CD8-positive, alpha-beta memory T cell (primary cell): Measurements from ENCODE around the gene ISYNA1. TPM values are rescaled to one million over a fixed set of nuclear protein-coding genes. Genes with fewer than 3 reads are reported as not detected.

Experiments used
- CTCF ChIA-PET: fragments of 350-600 bp; sonication (Branson Sonifier 250); formaldehyde crosslinking; loops from one replicate; lab custom pipeline; 2021; ENCODE audit warnings: antibody characterized with exemption; lab: Charles Lee
- POLR2A ChIA-PET: fragments of 350-600 bp; sonication (Branson Sonifier 250); formaldehyde crosslinking; loops from one replicate; lab custom pipeline; 2021; ENCODE audit warnings: antibody characterized with exemption; lab: Charles Lee
- DNase-seq, 5 donors: peaks; one replicate each; pipeline versions ENCODE4 v3.0.0 to v3.0.0-alpha.2; 2020 to 2022; ENCODE audit warnings: mixed read lengths in 1 of 5
- H3K27ac ChIP-seq: one replicate; pipeline ENCODE4 v1.7.0; 2013; ENCODE audit warnings: low read depth, mild to moderate bottlenecking, low read length, moderate library complexity
- H3K27me3 ChIP-seq: 2 replicates; pipeline ENCODE4 v1.7.0; 2013; ENCODE audit warnings: low read length, mild to moderate bottlenecking; ENCODE audit not compliant: insufficient read depth, poor library complexity, severe bottlenecking
- H3K36me3 ChIP-seq: 2 replicates; pipeline ENCODE4 v1.7.0; 2013; ENCODE audit warnings: mild to moderate bottlenecking, low read length, moderate library complexity; ENCODE audit not compliant: insufficient read depth
- H3K4me1 ChIP-seq: 2 replicates; pipeline ENCODE4 v1.7.0; 2013; ENCODE audit warnings: mild to moderate bottlenecking, low read length, moderate library complexity; ENCODE audit not compliant: insufficient read depth
- H3K4me3 ChIP-seq: 2 replicates; pipeline ENCODE4 v1.7.0; 2013; ENCODE audit warnings: mild to moderate bottlenecking, low read length
- H3K9me3 ChIP-seq: 2 replicates; pipeline ENCODE4 v1.7.0; 2013; ENCODE audit warnings: mild to moderate bottlenecking, low read length
- H3K27ac Mint-ChIP-seq, 8 donors: one replicate each; pipeline ENCODE4 v1.8.0; 2020 to 2021; ENCODE audit warnings: mixed read lengths in 8 of 8, mild to moderate bottlenecking in 6 of 8, inconsistent platforms in 3 of 8, moderate library complexity in 3 of 8
- H3K27me3 Mint-ChIP-seq, 2 donors: one replicate each; pipeline ENCODE4 v1.8.0; 2020 to 2021; ENCODE audit warnings: mixed read lengths in 2 of 2, mild to moderate bottlenecking in 1 of 2, moderate library complexity in 1 of 2
- H3K36me3 Mint-ChIP-seq, 3 donors: one replicate each; pipeline ENCODE4 v1.8.0; 2020 to 2021; ENCODE audit warnings: mixed read lengths in 3 of 3, inconsistent platforms in 1 of 3, mild to moderate bottlenecking in 1 of 3
- H3K4me1 Mint-ChIP-seq, 3 donors: one replicate each; pipeline ENCODE4 v1.8.0; 2020 to 2021; ENCODE audit warnings: mixed read lengths in 3 of 3, inconsistent platforms in 1 of 3, mild to moderate bottlenecking in 1 of 3
- H3K4me3 Mint-ChIP-seq, 7 donors: one replicate each; pipeline ENCODE4 v1.8.0; 2020 to 2021; ENCODE audit warnings: mixed read lengths in 7 of 7, mild to moderate bottlenecking in 6 of 7, moderate library complexity in 4 of 7, inconsistent platforms in 2 of 7
- H3K9me3 Mint-ChIP-seq, 5 donors: one replicate each; pipeline ENCODE4 v1.8.0; 2020 to 2022; ENCODE audit warnings: mixed read lengths in 5 of 5, mild to moderate bottlenecking in 3 of 5, moderate library complexity in 2 of 5, inconsistent platforms in 1 of 5
- polyA plus RNA-seq: library from polyadenylated mRNA; unstranded; fragments of 300-500 nt; fragmentation: Illumina TruSeq; gene quantifications from one replicate; pipeline ENCODE4 v1.2.3, GENCODE V29; 2021
- total RNA-seq, 2 experiments: library from RNA; stranded (reverse); gene quantifications; one replicate each; pipeline ENCODE4 v1.2.3, GENCODE V29; 2021

ISYNA1 gene
- total and polyA plus RNA-seq, 3 experiments from 2014 or later: 18.2 to 33.2 (median 20.3) TPM

- H3K4me1 ChIP-seq: no peaks in the 10 kb centered on the region
- H3K27ac ChIP-seq: no peak overlapping the region
- H3K36me3 ChIP-seq: no peaks in the 10 kb centered on the region
- Mint-ChIP-seq H3K27me3 (peaks cover 8 to 33% of the 10 kb centered on the region in 2 donors), H3K4me3 (peak overlapping the region in 1 of 7 donors; percentile 16), H3K4me1 (peaks cover 5 to 13% (median 11%) of the 10 kb centered on the region in 3 donors), H3K9me3 (no peaks in the 10 kb centered on the region), H3K36me3 (peaks cover 0 to 3% (median 0%) of the 10 kb centered on the region in 3 donors), H3K27ac (peak overlapping the region in 1 of 8 donors; percentile 76)
- DNase-seq: no peak
- no peak overlapping the region for H3K4me3 ChIP-seq
- peaks cover 22% of the 10 kb centered on the region for H3K27me3 ChIP-seq
- POLR2A ChIA-PET: interaction anchor here (0.6 kb wide), 1 partner anchor 60 kb away, joined by 4 read pairs; no protein-coding TSS in a partner anchor
- CTCF ChIA-PET: interaction anchor here (0.8 to 4.7 kb wide), 4 partner anchors 24 to 110 kb away, joined by 3 to 100 read pairs (median 22); partner anchors contain the start of genes JUND and SSBP4
- no peaks in the 10 kb centered on the region for H3K9me3 ChIP-seq
Measured at GRCh38 chr19:18390065-18390907, 47.6 kb downstream of the ISYNA1 start.

DNA sequence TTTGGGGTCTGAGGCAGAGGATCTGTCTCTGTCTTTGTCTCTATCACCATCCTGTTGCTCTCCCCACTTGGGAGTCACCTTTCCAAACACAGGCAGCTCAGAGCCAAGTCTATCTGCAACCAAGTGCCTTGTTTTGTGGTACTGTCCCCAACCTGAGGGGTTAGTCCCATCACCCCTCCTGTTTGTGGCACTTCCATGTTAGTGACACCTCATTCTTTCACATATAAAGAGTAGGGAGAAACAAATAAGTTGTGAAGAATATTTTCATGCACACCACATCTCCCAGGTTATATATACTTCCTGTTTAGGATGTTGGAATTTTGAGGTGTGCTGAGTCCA lies 48.2 kb downstream of the ISYNA1 start:
- H3K9me3 Mint-ChIP-seq: no peaks in the 10 kb centered on the region
- no peak for DNase-seq
- POLR2A ChIA-PET: no interaction called here
- peaks cover 5 to 13% (median 11%) of the 10 kb centered on the region in 3 donors for H3K4me1 Mint-ChIP-seq
- Histone ChIP-seq H3K4me3 (no peak overlapping the region), H3K9me3 (no peaks in the 10 kb centered on the region), H3K27ac (no peak overlapping the region), H3K27me3 (peaks cover 22% of the 10 kb centered on the region), H3K36me3 (no peaks in the 10 kb centered on the region), H3K4me1 (no peaks in the 10 kb centered on the region)
- H3K27ac Mint-ChIP-seq: no peak overlapping the region
- peaks cover 0 to 3% (median 0%) of the 10 kb centered on the region in 3 donors for H3K36me3 Mint-ChIP-seq
- CTCF ChIA-PET: interaction anchor here (1.2 to 4.7 kb wide), 6 partner anchors 8 to 110 kb away, joined by 3 to 100 read pairs (median 9); partner anchors contain the start of genes JUND and SSBP4
- peaks cover 14 to 37% of the 10 kb centered on the region in 2 donors for H3K27me3 Mint-ChIP-seq
- peak overlapping the region in 1 of 7 donors; percentile 33 for H3K4me3 Mint-ChIP-seq

DNA sequence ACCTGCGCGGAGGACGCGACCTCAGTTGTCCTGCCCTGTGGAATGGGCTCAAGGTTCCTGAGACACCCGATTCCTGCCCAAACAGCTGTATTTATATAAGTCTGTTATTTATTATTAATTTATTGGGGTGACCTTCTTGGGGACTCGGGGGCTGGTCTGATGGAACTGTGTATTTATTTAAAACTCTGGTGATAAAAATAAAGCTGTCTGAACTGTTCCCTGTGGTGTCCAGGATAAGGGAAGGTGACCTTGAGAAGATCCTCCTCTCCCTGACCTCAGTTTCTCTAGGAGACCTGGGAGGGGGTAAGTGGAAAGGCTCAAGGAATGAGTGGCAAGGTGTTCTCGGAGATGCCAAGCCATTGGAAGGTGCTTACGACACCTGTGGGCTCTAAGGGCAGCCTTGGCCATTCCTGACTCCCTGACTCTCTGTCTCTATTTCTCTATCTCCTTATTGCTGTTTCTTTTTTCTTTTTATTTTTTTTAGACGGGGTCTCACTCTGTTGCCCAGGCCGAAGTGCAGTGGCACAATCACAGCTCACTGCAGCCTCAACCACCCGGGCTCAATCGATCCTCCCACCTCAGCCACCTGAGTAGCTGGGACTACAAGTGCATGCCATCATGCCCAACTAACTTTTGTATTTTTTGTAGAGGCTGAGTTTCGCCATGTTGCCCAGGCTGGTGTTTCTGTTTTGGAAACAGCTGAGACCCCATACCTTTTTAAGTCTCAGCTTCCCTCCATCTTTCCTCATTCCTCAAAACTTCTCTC lies 48.8 kb downstream of the ISYNA1 start:
- no peak overlapping the region for H3K27ac Mint-ChIP-seq
- H3K36me3 Mint-ChIP-seq: peaks cover 0 to 3% (median 0%) of the 10 kb centered on the region in 3 donors
- Histone ChIP-seq H3K27me3 (peaks cover 22% of the 10 kb centered on the region), H3K9me3 (no peaks in the 10 kb centered on the region), H3K36me3 (no peaks in the 10 kb centered on the region), H3K4me1 (no peaks in the 10 kb centered on the region), H3K27ac (no peak overlapping the region), H3K4me3 (no peak overlapping the region)
- DNase-seq: no peak
- H3K4me3 Mint-ChIP-seq: peak overlapping the region in 6 of 7 donors; percentile 36 to 80 (median 72)
- CTCF ChIA-PET: interaction anchor here (1.0 to 4.7 kb wide), 25 partner anchors 9 to 200 kb away, joined by 3 to 100 read pairs (median 7); partner anchors contain the start of genes JUND, LSM4, REX1BD and SSBP4
- H3K9me3 Mint-ChIP-seq: no peaks in the 10 kb centered on the region
- H3K4me1 Mint-ChIP-seq: peaks cover 5 to 13% (median 11%) of the 10 kb centered on the region in 3 donors
- POLR2A ChIA-PET: interaction anchor here (0.9 to 1.2 kb wide), 2 partner anchors 28 to 110 kb away, joined by 3 to 4 read pairs; no protein-coding TSS in a partner anchor
- peaks cover 17 to 38% of the 10 kb centered on the region in 2 donors for H3K27me3 Mint-ChIP-seq

GRCh38 chr19:18388100-18388959 lies 49.6 kb downstream of the ISYNA1 start:
- H3K27ac Mint-ChIP-seq: peak overlapping the region in 1 of 8 donors; percentile 9

GRCh38 chr19:18386543-18387271 lies 51.2 kb downstream of the ISYNA1 start:
- no peaks in the 10 kb centered on the region for H3K9me3 ChIP-seq
- ChIA-PET CTCF (interaction anchor here (2.1 to 4.7 kb wide), 3 partner anchors 64 to 202 kb away, joined by 7 to 34 read pairs (median 10); partner anchors contain the start of genes JUND and REX1BD), POLR2A (no interaction called here)
- Mint-ChIP-seq H3K9me3 (no peaks in the 10 kb centered on the region), H3K4me3 (peak overlapping the region in 1 of 7 donors; percentile 38), H3K27ac (no peak overlapping the region), H3K4me1 (peaks cover 5 to 13% (median 11%) of the 10 kb centered on the region in 3 donors), H3K36me3 (peaks cover 0 to 3% (median 0%) of the 10 kb centered on the region in 3 donors), H3K27me3 (peaks cover 19 to 41% of the 10 kb centered on the region in 2 donors)
- H3K36me3 ChIP-seq: no peaks in the 10 kb centered on the region
- H3K4me1 ChIP-seq: no peaks in the 10 kb centered on the region
- H3K27me3 ChIP-seq: peaks cover 19% of the 10 kb centered on the region
- H3K27ac ChIP-seq: peak overlapping the region; percentile 81
- H3K4me3 ChIP-seq: peak overlapping the region; percentile 37
- DNase-seq: no peak

More at GRCh38 chr19:18388100-18388959, 49.6 kb downstream of the ISYNA1 start:
- peak; percentile 62 to 83 (median 70) for DNase-seq
- no peaks in the 10 kb centered on the region for H3K36me3 ChIP-seq
- H3K27me3 Mint-ChIP-seq: peaks cover 16 to 34% of the 10 kb centered on the region in 2 donors
- H3K27ac ChIP-seq: peak overlapping the region; percentile 61
- ChIA-PET CTCF (interaction anchor here (0.6 to 4.7 kb wide), 41 partner anchors 8 to 1500 kb away, joined by 3 to 100 read pairs (median 4); partner anchors contain the start of genes JUND, LSM4, REX1BD and SSBP4), POLR2A (interaction anchor here (0.9 to 1.2 kb wide), 2 partner anchors 29 to 109 kb away, joined by 3 to 4 read pairs; no protein-coding TSS in a partner anchor)
- H3K4me1 ChIP-seq: no peaks in the 10 kb centered on the region
- peak overlapping the region in 6 of 7 donors; percentile 71 to 83 (median 78) for H3K4me3 Mint-ChIP-seq
- H3K27me3 ChIP-seq: peaks cover 22% of the 10 kb centered on the region
- H3K4me3 ChIP-seq: peak overlapping the region; percentile 45
- H3K9me3 Mint-ChIP-seq: no peaks in the 10 kb centered on the region
- H3K9me3 ChIP-seq: no peaks in the 10 kb centered on the region
- peaks cover 5 to 13% (median 11%) of the 10 kb centered on the region in 3 donors for H3K4me1 Mint-ChIP-seq
- H3K36me3 Mint-ChIP-seq: peaks cover 0 to 3% (median 0%) of the 10 kb centered on the region in 3 donors

DNA sequence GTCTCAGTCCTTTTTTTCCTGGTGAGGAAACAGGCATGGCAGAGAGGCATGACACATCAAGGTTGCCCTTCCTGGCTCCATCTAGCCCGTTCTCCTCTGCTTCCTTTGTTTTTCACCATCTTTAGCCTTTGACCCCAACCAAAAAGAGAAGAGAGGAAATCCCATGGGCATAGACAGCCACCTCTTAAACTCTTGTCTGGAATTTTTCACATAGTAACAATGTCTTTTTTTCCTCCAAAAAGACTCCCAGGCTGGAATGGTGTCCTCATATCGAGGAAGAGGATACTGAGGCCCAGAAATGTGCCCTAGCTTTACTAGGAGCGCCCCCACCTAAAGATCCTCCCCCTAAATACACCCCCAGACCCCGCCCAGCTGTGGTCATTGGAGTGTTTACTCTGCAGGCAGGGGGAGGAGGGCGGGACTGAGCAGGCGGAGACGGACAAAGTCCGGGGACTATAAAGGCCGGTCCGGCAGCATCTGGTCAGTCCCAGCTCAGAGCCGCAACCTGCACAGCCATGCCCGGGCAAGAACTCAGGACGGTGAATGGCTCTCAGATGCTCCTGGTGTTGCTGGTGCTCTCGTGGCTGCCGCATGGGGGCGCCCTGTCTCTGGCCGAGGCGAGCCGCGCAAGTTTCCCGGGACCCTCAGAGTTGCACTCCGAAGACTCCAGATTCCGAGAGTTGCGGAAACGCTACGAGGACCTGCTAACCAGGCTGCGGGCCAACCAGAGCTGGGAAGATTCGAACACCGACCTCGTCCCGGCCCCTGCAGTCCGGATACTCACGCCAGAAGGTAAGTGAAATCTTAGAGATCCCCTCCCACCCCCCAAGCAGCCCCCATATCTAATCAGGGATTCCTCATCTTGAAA lies 52.0 kb downstream of the ISYNA1 start, which contains the start of gene GDF15:
GDF15 (plus strand) TSS at position 484 of the 868 bp plus-strand sequence; CDS start at position 516, 32 bp downstream.
- no peaks in the 10 kb centered on the region for H3K36me3 ChIP-seq
- H3K4me3 ChIP-seq: peak within 1 kb of the TSS; percentile 37
- peak within 1 kb of the TSS; percentile 81 for H3K27ac ChIP-seq
- ChIA-PET CTCF (interaction anchor here (0.8 kb wide), 1 partner anchor 24 kb away, joined by 3 read pairs; no protein-coding TSS in a partner anchor), POLR2A (no interaction called here)
- DNase-seq: peak in 1 of 5 donors; percentile 11
- Mint-ChIP-seq H3K4me1 (peaks cover 5 to 13% (median 11%) of the 10 kb centered on the region in 3 donors), H3K4me3 (peak within 1 kb of the TSS in 1 of 7 donors; percentile 36), H3K27me3 (peaks cover 19 to 39% of the 10 kb centered on the region in 2 donors), H3K9me3 (no peaks in the 10 kb centered on the region), H3K36me3 (peaks cover 0 to 3% (median 0%) of the 10 kb centered on the region in 3 donors), H3K27ac (no peak within 1 kb of the TSS)
- H3K4me1 ChIP-seq: no peaks in the 10 kb centered on the region
- no peaks in the 10 kb centered on the region for H3K9me3 ChIP-seq
- H3K27me3 ChIP-seq: peaks cover 19% of the 10 kb centered on the region
